GM23338 (cell line): Measurements from ENCODE around the gene MPND.

Experiments used
- CTCF ChIP-seq, 2 experiments: fragments of 200-600 bp in 1 of 2; sonication (generic) in 1 of 2; conservative IDR thresholded peaks; 2 replicates each; pipeline versions ENCODE4 v1.5.1 to v1.6.1; 2016 to 2017; ENCODE audit warnings: antibody characterized with exemption in 2 of 2, low read depth in 2 of 2, mild to moderate bottlenecking in 2 of 2, moderate library complexity in 1 of 2
- POLR2AphosphoS5 ChIP-seq: IDR thresholded peaks from 2 replicates; pipeline ENCODE4 v1.6.1; 2016; ENCODE audit warnings: antibody characterized with exemption, low read depth
- STAT1 ChIP-seq: IDR thresholded peaks from one replicate; pipeline ENCODE4 v1.6.1; 2016; ENCODE audit warnings: antibody characterized with exemption; ENCODE audit not compliant: unreplicated experiment

- TF ChIP-seq CTCF (conservative IDR thresholded peaks at IDR 0.05; ENCODE audit: low read depth in 2 of 2) (no peak), POLR2AphosphoS5 (peak; percentile 33), STAT1 (no peak)
Observed at GRCh38 chr19:4360641-4361151, 17.3 kb downstream of the MPND start.
